ENCODE data around the gene KCNIP3.

Gene KCNIP3

GRCh38 chr2:95346231-95346737, 49.1 kb downstream of the KCNIP3 start:
- Histone ChIP-seq H3K4me2 (ENCODE audit: low read length) (peak overlapping the region; percentile 62), H3K79me2 (ENCODE audit: low read length) (no peaks in the 10 kb centered on the region), H3K9ac (ENCODE audit: low read length) (no peak overlapping the region), H2AFZ (ENCODE audit: low read depth, low read length) (no peak overlapping the region), H3K27me3 (ENCODE audit: low read depth, low read length) (no peaks in the 10 kb centered on the region; the same call in 1 of the 2 replicates), H3K36me3 (replicated peaks; ENCODE audit: low read depth, low read length) (no peaks in the 10 kb centered on the region), H3K9me3 (ENCODE audit: insufficient read depth, low read length) (no peaks in the 10 kb centered on the region), H3K4me1 (ENCODE audit: low read length) (no peaks in the 10 kb centered on the region), H3K4me3 (ENCODE audit: low read length) (0 out of 2 replicates have a peak overlapping the region, but pooled peaks have one; percentile 66), H4K20me1 (ENCODE audit: insufficient read depth, low read length) (no peaks in the 10 kb centered on the region), H3K27ac (ENCODE audit: low read length) (no peak overlapping the region)
- TF ChIP-seq, protein P1, sequence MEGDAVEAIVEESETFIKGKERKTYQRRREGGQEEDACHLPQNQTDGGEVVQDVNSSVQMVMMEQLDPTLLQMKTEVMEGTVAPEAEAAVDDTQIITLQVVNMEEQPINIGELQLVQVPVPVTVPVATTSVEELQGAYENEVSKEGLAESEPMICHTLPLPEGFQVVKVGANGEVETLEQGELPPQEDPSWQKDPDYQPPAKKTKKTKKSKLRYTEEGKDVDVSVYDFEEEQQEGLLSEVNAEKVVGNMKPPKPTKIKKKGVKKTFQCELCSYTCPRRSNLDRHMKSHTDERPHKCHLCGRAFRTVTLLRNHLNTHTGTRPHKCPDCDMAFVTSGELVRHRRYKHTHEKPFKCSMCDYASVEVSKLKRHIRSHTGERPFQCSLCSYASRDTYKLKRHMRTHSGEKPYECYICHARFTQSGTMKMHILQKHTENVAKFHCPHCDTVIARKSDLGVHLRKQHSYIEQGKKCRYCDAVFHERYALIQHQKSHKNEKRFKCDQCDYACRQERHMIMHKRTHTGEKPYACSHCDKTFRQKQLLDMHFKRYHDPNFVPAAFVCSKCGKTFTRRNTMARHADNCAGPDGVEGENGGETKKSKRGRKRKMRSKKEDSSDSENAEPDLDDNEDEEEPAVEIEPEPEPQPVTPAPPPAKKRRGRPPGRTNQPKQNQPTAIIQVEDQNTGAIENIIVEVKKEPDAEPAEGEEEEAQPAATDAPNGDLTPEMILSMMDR (IDR thresholded peaks at IDR 0.05; ENCODE audit: low read depth, low read length) = no peak
- no peak for TF ChIP-seq EZH2phosphoT487 (IDR thresholded peaks at IDR 0.05; ENCODE audit: low read depth)

DNA sequence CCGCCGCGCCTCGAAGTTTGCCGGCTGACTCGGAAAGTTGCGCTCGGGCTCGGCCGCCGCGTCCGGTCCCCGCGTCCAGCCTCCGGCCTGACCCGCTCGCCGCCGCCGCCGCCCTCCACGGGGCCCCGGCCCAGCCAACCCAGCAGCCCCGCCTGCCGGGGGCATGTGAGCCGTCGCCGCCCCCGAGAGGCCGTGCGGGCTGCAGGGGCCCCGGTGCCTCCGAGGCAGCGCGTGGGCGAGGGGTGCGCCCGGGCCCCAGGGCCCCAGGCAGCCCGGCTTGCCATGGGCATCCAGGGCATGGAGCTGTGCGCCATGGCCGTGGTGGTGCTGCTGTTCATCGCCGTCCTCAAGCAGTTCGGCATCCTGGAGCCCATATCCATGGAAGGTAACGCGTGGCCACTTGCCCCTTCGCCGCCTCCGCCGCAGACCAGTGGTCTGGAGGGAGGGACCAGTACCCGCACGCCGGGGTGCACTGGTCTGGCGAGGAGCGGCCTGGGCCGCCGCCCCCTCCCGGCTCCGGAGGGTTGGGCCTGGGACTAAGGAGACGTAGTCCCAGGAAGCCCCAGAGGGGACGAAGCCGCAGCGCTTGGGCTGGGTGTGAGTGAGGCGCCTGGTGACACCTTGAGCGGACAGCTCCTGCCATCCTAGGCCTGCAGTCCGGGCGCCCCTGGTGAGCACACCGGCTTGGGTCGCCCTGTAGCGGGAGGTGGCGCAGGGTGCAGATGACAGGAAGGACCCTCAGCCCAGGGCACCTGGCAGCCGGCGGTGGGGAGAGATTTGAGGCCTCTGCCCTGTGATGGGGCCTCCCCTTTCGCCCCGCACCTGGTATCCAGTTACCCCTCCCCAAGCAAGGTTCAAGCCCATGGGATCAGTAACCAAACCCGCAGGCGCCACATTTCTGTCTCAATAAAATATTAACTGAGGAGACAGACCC, 49.9 kb downstream of the KCNIP3 start:
- Histone ChIP-seq H3K27me3 (ENCODE audit: low read depth, low read length) (no peaks in the 10 kb centered on the region), H3K36me3 (replicated peaks; ENCODE audit: low read depth, low read length) (no peaks in the 10 kb centered on the region), H3K4me2 (ENCODE audit: low read length) (no peak overlapping the region), H3K4me1 (ENCODE audit: low read length) (no peaks in the 10 kb centered on the region), H3K79me2 (ENCODE audit: low read length) (no peaks in the 10 kb centered on the region), H2AFZ (ENCODE audit: low read depth, low read length) (no peak overlapping the region), H3K9ac (ENCODE audit: low read length) (no peak overlapping the region), H3K9me3 (ENCODE audit: insufficient read depth, low read length) (no peaks in the 10 kb centered on the region), H3K4me3 (ENCODE audit: low read length) (no peak overlapping the region), H4K20me1 (ENCODE audit: insufficient read depth, low read length) (no peaks in the 10 kb centered on the region), H3K27ac (ENCODE audit: low read length) (no peak overlapping the region)
- TF ChIP-seq EZH2phosphoT487 (IDR thresholded peaks at IDR 0.05; ENCODE audit: low read depth) = no peak
- TF ChIP-seq, protein P1 (IDR thresholded peaks at IDR 0.05; ENCODE audit: low read depth, low read length) = no peak

DNA sequence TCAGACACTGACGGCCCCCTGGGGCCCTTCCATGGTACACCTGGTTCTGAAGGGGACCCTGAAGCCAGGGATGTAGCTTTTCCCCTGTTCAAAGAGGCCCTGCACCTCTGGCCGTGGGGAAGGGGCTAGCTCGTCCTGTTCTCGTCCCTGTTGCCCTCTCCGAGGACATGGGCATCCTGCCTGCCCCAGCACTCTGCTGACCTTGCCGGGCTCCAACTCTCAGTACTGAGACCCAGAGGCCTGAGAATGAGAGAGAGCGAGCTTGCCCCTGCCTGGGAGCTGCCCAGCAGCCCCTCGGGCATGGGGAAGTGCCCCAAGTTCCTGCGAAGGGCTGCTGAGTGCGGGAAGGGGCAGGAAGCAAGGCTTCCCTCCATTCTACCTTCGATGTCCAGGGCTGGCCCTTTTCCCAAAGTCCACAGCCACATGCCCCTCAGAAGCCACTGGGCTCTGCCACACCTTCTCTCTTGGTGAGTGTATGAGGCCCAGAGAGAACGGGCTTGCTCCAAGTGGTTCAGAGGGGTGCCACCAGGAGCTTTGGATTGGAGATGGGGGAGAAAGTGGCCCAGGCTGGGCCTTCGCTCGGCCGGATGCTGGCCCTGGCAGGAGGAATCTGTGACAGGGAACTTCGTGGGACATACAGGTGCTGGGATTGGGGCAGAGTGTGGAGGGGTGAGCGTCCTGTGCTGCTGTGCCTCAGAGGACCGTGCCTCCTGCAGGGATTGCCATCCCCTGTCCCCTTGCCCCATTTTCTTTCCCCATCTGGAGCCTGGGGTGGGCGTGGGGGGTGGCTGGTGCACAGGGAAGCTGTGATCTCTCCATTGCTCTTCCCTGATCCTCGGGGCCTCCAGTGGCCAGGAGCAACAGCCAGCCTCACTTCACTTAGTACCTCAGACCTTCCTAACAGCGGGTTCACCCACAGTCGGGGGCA, 50.8 kb downstream of the KCNIP3 start:
- no peaks in the 10 kb centered on the region for H3K36me3 ChIP-seq (replicated peaks; ENCODE audit: low read depth, low read length)
- no peaks in the 10 kb centered on the region for H4K20me1 ChIP-seq (ENCODE audit: insufficient read depth, low read length)
- H3K4me3 ChIP-seq (ENCODE audit: low read length) = no peak overlapping the region
- H3K9me3 ChIP-seq (ENCODE audit: insufficient read depth, low read length) = no peaks in the 10 kb centered on the region
- no peaks in the 10 kb centered on the region for H3K79me2 ChIP-seq (ENCODE audit: low read length)
- no peak overlapping the region for H3K9ac ChIP-seq (ENCODE audit: low read length)
- no peak overlapping the region for H2AFZ ChIP-seq (ENCODE audit: low read depth, low read length)
- H3K4me2 ChIP-seq (ENCODE audit: low read length) = no peak overlapping the region
- H3K4me1 ChIP-seq (ENCODE audit: low read length) = no peaks in the 10 kb centered on the region
- TF ChIP-seq EZH2phosphoT487 (IDR thresholded peaks at IDR 0.05; ENCODE audit: low read depth) = no peak
- TF ChIP-seq, protein P1 (IDR thresholded peaks at IDR 0.05; ENCODE audit: low read depth, low read length) = no peak
- H3K27me3 ChIP-seq (ENCODE audit: low read depth, low read length) = no peaks in the 10 kb centered on the region
- no peak overlapping the region for H3K27ac ChIP-seq (ENCODE audit: low read length)
